Transverse colon (tissue), 3 donors: Measurements from ENCODE around the gene OR51G2.
"Not testable (repeated sequence)": the region's sequence is repeated elsewhere in the genome, so short reads cannot be mapped to it uniquely, and the experiment has no call there.

Source experiments
- POLR2A ChIP-seq: fragments of 450-650 bp; IDR thresholded peaks from one replicate; pipeline ENCODE4 v1.6.1; 2016; ENCODE audit warnings: antibody characterized with exemption, mild to moderate bottlenecking, moderate library complexity
- TF ChIP-seq, protein P1 (sequence below), 5 experiments: fragments of 200-600 bp in 3 of 5; fragments of 450-650 bp in 2 of 5; sonication (generic) in 3 of 5; IDR thresholded peaks; 1 replicate in 2 of 5; 2 replicates in 3 of 5; pipeline ENCODE4 v1.5.1; 2016 to 2017; ENCODE audit warnings: antibody characterized with exemption in 5 of 5, inconsistent platforms in 3 of 5, mild to moderate bottlenecking in 2 of 5, moderate library complexity in 1 of 5

DNA sequence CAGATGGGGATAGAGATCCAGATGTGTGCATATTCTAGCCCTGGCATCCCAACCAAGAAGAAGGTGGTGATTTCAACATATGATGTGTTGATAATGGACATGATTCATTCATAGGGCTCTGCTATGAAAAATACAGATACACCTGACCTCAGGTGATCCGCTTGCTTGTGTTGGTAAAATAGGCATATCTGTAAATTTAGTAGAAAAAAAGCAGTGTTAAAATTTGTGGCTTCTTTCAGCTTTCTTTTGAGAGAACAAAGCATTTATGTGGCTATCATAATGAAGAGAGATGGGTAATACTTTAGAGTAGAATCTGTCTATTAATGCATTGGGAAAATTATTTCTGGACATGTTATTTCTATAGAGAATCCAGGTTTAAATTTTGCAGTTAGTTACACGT, 36.5 kb upstream of the OR51G2 start, which contains the start of gene OR51A2:
- TF ChIP-seq, protein P1, sequence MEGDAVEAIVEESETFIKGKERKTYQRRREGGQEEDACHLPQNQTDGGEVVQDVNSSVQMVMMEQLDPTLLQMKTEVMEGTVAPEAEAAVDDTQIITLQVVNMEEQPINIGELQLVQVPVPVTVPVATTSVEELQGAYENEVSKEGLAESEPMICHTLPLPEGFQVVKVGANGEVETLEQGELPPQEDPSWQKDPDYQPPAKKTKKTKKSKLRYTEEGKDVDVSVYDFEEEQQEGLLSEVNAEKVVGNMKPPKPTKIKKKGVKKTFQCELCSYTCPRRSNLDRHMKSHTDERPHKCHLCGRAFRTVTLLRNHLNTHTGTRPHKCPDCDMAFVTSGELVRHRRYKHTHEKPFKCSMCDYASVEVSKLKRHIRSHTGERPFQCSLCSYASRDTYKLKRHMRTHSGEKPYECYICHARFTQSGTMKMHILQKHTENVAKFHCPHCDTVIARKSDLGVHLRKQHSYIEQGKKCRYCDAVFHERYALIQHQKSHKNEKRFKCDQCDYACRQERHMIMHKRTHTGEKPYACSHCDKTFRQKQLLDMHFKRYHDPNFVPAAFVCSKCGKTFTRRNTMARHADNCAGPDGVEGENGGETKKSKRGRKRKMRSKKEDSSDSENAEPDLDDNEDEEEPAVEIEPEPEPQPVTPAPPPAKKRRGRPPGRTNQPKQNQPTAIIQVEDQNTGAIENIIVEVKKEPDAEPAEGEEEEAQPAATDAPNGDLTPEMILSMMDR (IDR thresholded peaks at IDR 0.05), result not testable (repeated sequence)
- TF ChIP-seq POLR2A, result not testable (repeated sequence)
